WTC11 (cell line): ENCODE data around the gene DIPK2A. TPM values are rescaled to one million over a fixed set of nuclear protein-coding genes. Genes with fewer than 3 reads are reported as not detected.

Source experiments
- ARID4B ChIP-seq: sonication (generic); formaldehyde crosslinking; IDR thresholded peaks from 2 replicates; pipeline ENCODE4 v1.8.0; 2023; ENCODE audit warnings: missing genetic modification reagents, mild to moderate bottlenecking, borderline replicate concordance
- CREB1 ChIP-seq: sonication (generic); formaldehyde crosslinking; IDR thresholded peaks from 2 replicates; pipeline ENCODE4 v1.8.0; 2023; ENCODE audit warnings: mild to moderate bottlenecking, missing genetic modification reagents
- E2F4 ChIP-seq: sonication (generic); formaldehyde crosslinking; IDR thresholded peaks from 2 replicates; pipeline ENCODE4 v1.8.1; 2022; ENCODE audit warnings: low read depth, mild to moderate bottlenecking, moderate library complexity, missing genetic modification reagents, borderline replicate concordance
- ETV6 ChIP-seq: sonication (generic); formaldehyde crosslinking; IDR thresholded peaks from 2 replicates; pipeline ENCODE4 v1.8.1; 2022; ENCODE audit warnings: mild to moderate bottlenecking, missing genetic modification reagents
- FOXJ3 ChIP-seq: sonication (generic); formaldehyde crosslinking; IDR thresholded peaks from 2 replicates; pipeline ENCODE4 v1.9.0; 2021; ENCODE audit warnings: missing genetic modification reagents, mild to moderate bottlenecking, borderline replicate concordance
- JAZF1 ChIP-seq: fragments of 250-450 bp; sonication (Bioruptor Pico); IDR thresholded peaks from 2 replicates; pipeline ENCODE4 v1.9.0; 2021; ENCODE audit warnings: moderate library complexity, mild to moderate bottlenecking, inconsistent platforms
- JUN ChIP-seq: sonication (generic); formaldehyde crosslinking; IDR thresholded peaks from 2 replicates; pipeline ENCODE4 v1.8.0; 2023; ENCODE audit warnings: mild to moderate bottlenecking, missing genetic modification reagents
- MYBL2 ChIP-seq: sonication (generic); formaldehyde crosslinking; IDR thresholded peaks from 2 replicates; pipeline ENCODE4 v1.8.1; 2023; ENCODE audit warnings: mild to moderate bottlenecking, moderate library complexity, missing genetic modification reagents
- NFATC4 ChIP-seq: fragments of 250-450 bp; sonication (Bioruptor Pico); IDR thresholded peaks from 2 replicates; pipeline ENCODE4 v1.9.0; 2021; ENCODE audit warnings: mild to moderate bottlenecking
- NR2C2 ChIP-seq: sonication (generic); formaldehyde crosslinking; IDR thresholded peaks from 2 replicates; pipeline ENCODE4 v1.8.0; 2022; ENCODE audit warnings: mild to moderate bottlenecking, missing genetic modification reagents
- NR3C1 ChIP-seq: sonication (generic); formaldehyde crosslinking; conservative IDR thresholded peaks from 2 replicates; pipeline ENCODE4 v1.8.1; 2023; ENCODE audit warnings: low read depth, mild to moderate bottlenecking, missing genetic modification reagents
- OVOL2 ChIP-seq: fragments of 250-450 bp; sonication (Bioruptor Pico); IDR thresholded peaks from 2 replicates; pipeline ENCODE4 v1.9.0; 2021; ENCODE audit warnings: mild to moderate bottlenecking, borderline replicate concordance
- PRRX2 ChIP-seq: fragments of 250-450 bp; sonication (Bioruptor Pico); IDR thresholded peaks from 2 replicates; pipeline ENCODE4 v1.8.0; 2021; ENCODE audit warnings: mild to moderate bottlenecking
- SMAD3 ChIP-seq: sonication (generic); formaldehyde crosslinking; IDR thresholded peaks from 2 replicates; pipeline ENCODE4 v1.8.0; 2022; ENCODE audit warnings: missing genetic modification reagents, mild to moderate bottlenecking, borderline replicate concordance
- SP1 ChIP-seq: sonication (generic); formaldehyde crosslinking; conservative IDR thresholded peaks from 2 replicates; pipeline ENCODE4 v1.8.1; 2022; ENCODE audit warnings: missing genetic modification reagents
- TEAD1 ChIP-seq: sonication (generic); formaldehyde crosslinking; IDR thresholded peaks from 2 replicates; pipeline ENCODE4 v1.8.0; 2022; ENCODE audit warnings: mild to moderate bottlenecking, missing genetic modification reagents
- ZBTB21 ChIP-seq: sonication (generic); formaldehyde crosslinking; IDR thresholded peaks from 2 replicates; pipeline ENCODE4 v1.8.1; 2023; ENCODE audit warnings: mild to moderate bottlenecking, missing genetic modification reagents, borderline replicate concordance
- total RNA-seq: library from RNA; stranded (reverse); gene quantifications from 3 replicates; pipeline ENCODE4 v1.2.3, GENCODE V29; 2021
- TF ChIP-seq, protein P1 (sequence below): sonication (generic); formaldehyde crosslinking; IDR thresholded peaks from 2 replicates; pipeline ENCODE4 v1.8.1; 2023; ENCODE audit warnings: mild to moderate bottlenecking, missing genetic modification reagents
- TF ChIP-seq, protein P2 (sequence below): sonication (generic); formaldehyde crosslinking; IDR thresholded peaks from 2 replicates; pipeline ENCODE4 v1.8.1; 2023; ENCODE audit warnings: mild to moderate bottlenecking, missing genetic modification reagents
- TF ChIP-seq, protein P3 (sequence below): fragments of 250-450 bp; sonication (Bioruptor Pico); IDR thresholded peaks from 2 replicates; pipeline ENCODE4 v1.9.0; 2021; ENCODE audit warnings: moderate library complexity, mild to moderate bottlenecking, inconsistent platforms, borderline replicate concordance
- TF ChIP-seq, protein P4 (sequence below): sonication (generic); formaldehyde crosslinking; conservative IDR thresholded peaks from 2 replicates; pipeline ENCODE4 v1.8.1; 2022; ENCODE audit warnings: mild to moderate bottlenecking, missing genetic modification reagents
- TF ChIP-seq, protein P5 (sequence below): sonication (generic); formaldehyde crosslinking; IDR thresholded peaks from 2 replicates; pipeline ENCODE4 v1.8.1; 2022; ENCODE audit warnings: mild to moderate bottlenecking, missing genetic modification reagents, moderate library complexity, borderline replicate concordance
- TF ChIP-seq, protein P6 (sequence below): fragments of 250-450 bp; sonication (Bioruptor Pico); IDR thresholded peaks from 2 replicates; pipeline ENCODE4 v1.9.0; 2021; ENCODE audit warnings: mild to moderate bottlenecking

Gene DIPK2A
- total RNA-seq, 1 experiment from 2014 or later = 35.1 TPM

DNA sequence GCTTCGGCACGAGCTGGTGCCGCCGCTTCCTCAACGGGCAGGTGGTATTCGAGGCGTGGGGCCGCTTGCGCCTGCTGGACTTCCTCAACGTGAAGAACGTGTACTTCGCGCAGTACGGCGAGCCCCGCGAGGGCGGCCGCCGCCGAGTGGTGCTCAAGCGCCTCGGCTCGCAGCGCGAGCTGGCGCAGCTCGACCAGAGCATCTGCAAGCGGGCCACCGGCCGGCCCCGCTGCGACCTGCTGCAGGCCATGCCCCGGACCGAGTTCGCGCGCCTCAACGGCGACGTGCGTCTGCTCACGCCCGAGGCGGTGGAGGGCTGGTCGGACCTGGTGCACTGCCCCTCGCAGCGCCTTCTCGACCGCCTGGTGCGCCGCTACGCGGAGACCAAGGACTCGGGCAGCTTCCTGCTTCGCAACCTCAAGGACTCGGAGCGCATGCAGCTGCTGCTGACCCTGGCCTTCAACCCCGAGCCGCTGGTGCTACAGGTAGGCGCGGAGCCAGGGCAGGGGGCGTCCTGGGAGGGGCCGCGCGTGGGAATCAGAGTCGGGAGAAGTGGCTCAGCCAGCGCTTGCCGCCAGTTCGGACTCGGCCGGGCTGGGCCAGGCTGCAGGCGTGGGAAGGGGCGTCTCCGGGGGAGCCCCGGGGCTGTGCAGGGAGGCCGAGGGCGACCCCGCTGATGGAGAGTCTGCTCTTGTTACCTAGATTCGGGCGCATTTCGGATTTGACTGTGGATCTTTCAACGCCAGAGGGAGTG lies 1.1 kb downstream of the DIPK2A start (continued):
- TF ChIP-seq ARID4B (CRISPR knock-in tag) (no peak), ETV6 (CRISPR knock-in tag) (no peak), E2F4 (CRISPR knock-in tag) (no peak), JAZF1 (CRISPR knock-in tag) (no peak), SMAD3 (no peak), PRRX2 (CRISPR knock-in tag) (no peak), TEAD1 (no peak; the same call in 1 of the 2 replicates), NR3C1 (CRISPR knock-in tag) (no peak), MYBL2 (CRISPR knock-in tag) (peak; percentile 65; the same call in 1 of the 2 replicates), CREB1 (CRISPR knock-in tag) (no peak), JUN (CRISPR knock-in tag) (peak; percentile 69; the same call in 1 of the 2 replicates), SP1 (CRISPR knock-in tag) (peak; percentile 16; the same call in 1 of the 2 replicates), NFATC4 (no peak), FOXJ3 (CRISPR knock-in tag) (no peak), ZBTB21 (CRISPR knock-in tag) (peak; percentile 42; the same call in 1 of the 2 replicates), OVOL2 (CRISPR knock-in tag) (no peak), NR2C2 (CRISPR knock-in tag) (no peak)
- TF ChIP-seq, protein P1, sequence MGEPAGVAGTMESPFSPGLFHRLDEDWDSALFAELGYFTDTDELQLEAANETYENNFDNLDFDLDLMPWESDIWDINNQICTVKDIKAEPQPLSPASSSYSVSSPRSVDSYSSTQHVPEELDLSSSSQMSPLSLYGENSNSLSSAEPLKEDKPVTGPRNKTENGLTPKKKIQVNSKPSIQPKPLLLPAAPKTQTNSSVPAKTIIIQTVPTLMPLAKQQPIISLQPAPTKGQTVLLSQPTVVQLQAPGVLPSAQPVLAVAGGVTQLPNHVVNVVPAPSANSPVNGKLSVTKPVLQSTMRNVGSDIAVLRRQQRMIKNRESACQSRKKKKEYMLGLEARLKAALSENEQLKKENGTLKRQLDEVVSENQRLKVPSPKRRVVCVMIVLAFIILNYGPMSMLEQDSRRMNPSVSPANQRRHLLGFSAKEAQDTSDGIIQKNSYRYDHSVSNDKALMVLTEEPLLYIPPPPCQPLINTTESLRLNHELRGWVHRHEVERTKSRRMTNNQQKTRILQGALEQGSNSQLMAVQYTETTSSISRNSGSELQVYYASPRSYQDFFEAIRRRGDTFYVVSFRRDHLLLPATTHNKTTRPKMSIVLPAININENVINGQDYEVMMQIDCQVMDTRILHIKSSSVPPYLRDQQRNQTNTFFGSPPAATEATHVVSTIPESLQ (CRISPR knock-in tag) = no peak
- TF ChIP-seq, protein P2, sequence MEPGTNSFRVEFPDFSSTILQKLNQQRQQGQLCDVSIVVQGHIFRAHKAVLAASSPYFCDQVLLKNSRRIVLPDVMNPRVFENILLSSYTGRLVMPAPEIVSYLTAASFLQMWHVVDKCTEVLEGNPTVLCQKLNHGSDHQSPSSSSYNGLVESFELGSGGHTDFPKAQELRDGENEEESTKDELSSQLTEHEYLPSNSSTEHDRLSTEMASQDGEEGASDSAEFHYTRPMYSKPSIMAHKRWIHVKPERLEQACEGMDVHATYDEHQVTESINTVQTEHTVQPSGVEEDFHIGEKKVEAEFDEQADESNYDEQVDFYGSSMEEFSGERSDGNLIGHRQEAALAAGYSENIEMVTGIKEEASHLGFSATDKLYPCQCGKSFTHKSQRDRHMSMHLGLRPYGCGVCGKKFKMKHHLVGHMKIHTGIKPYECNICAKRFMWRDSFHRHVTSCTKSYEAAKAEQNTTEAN = no peak; the same call in 1 of the 2 replicates
- TF ChIP-seq, protein P3, sequence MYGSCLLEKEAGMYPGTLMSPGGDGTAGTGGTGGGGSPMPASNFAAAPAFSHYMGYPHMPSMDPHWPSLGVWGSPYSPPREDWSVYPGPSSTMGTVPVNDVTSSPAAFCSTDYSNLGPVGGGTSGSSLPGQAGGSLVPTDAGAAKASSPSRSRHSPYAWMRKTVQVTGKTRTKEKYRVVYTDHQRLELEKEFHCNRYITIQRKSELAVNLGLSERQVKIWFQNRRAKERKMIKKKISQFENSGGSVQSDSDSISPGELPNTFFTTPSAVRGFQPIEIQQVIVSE (CRISPR knock-in tag) = no peak
- TF ChIP-seq, protein P4, sequence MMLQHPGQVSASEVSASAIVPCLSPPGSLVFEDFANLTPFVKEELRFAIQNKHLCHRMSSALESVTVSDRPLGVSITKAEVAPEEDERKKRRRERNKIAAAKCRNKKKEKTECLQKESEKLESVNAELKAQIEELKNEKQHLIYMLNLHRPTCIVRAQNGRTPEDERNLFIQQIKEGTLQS = no peak
- TF ChIP-seq, protein P5, sequence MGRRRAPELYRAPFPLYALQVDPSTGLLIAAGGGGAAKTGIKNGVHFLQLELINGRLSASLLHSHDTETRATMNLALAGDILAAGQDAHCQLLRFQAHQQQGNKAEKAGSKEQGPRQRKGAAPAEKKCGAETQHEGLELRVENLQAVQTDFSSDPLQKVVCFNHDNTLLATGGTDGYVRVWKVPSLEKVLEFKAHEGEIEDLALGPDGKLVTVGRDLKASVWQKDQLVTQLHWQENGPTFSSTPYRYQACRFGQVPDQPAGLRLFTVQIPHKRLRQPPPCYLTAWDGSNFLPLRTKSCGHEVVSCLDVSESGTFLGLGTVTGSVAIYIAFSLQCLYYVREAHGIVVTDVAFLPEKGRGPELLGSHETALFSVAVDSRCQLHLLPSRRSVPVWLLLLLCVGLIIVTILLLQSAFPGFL (CRISPR knock-in tag) = 0 out of 2 replicates have a peak, but pooled peaks have one; percentile 37
- TF ChIP-seq, protein P6, sequence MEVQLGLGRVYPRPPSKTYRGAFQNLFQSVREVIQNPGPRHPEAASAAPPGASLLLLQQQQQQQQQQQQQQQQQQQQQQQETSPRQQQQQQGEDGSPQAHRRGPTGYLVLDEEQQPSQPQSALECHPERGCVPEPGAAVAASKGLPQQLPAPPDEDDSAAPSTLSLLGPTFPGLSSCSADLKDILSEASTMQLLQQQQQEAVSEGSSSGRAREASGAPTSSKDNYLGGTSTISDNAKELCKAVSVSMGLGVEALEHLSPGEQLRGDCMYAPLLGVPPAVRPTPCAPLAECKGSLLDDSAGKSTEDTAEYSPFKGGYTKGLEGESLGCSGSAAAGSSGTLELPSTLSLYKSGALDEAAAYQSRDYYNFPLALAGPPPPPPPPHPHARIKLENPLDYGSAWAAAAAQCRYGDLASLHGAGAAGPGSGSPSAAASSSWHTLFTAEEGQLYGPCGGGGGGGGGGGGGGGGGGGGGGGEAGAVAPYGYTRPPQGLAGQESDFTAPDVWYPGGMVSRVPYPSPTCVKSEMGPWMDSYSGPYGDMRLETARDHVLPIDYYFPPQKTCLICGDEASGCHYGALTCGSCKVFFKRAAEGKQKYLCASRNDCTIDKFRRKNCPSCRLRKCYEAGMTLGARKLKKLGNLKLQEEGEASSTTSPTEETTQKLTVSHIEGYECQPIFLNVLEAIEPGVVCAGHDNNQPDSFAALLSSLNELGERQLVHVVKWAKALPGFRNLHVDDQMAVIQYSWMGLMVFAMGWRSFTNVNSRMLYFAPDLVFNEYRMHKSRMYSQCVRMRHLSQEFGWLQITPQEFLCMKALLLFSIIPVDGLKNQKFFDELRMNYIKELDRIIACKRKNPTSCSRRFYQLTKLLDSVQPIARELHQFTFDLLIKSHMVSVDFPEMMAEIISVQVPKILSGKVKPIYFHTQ = no peak
